Adrenal gland (tissue), 12 donors: ENCODE results near the gene VWA3B. TPM values are rescaled to one million over a fixed set of nuclear protein-coding genes. Genes with fewer than 3 reads are reported as not detected.

Source experiments
- DNase-seq, 7 donors: peaks; one replicate each; pipeline ENCODE4 v3.0.0-alpha.2; 2019 to 2020
- H3K27ac ChIP-seq, 5 donors: fragments of 200-600 bp; sonication (generic) in 4 of 5; 1 replicate in 3 of 5; 2 replicates in 2 of 5; pipeline versions ENCODE4 v1.5.1 to v1.8.0; 2016 to 2020; ENCODE audit warnings: mild to moderate bottlenecking in 1 of 5
- H3K27me3 ChIP-seq: fragments of 200-600 bp; 2 replicates; pipeline ENCODE4 v1.8.0; 2021
- H3K36me3 ChIP-seq, 2 donors: fragments of 200-600 bp; replicated peaks in 1 of 2; 1 replicate in 1 of 2; 2 replicates in 1 of 2; pipeline versions ENCODE4 v1.5.1 to v1.8.0; 2018 to 2022
- H3K4me1 ChIP-seq, 2 donors: fragments of 200-600 bp; replicated peaks in 1 of 2; 1 replicate in 1 of 2; 2 replicates in 1 of 2; pipeline versions ENCODE4 v1.5.1 to v1.8.0; 2018 to 2021
- H3K4me3 ChIP-seq, 4 donors: fragments of 200-600 bp; sonication (generic) in 3 of 4; one replicate each; pipeline ENCODE4 v1.5.1; 2016 to 2018
- H3K9me3 ChIP-seq, 3 donors: fragments of 200-600 bp; sonication (generic) in 1 of 3; replicated peaks in 1 of 3; 1 replicate in 2 of 3; 2 replicates in 1 of 3; pipeline versions ENCODE4 v1.5.1 to v1.8.0; 2016 to 2021
- POLR2A ChIP-seq, 2 donors: fragments of 450-650 bp; IDR thresholded peaks; one replicate each; pipeline ENCODE4 v1.6.1; 2017; ENCODE audit warnings: antibody characterized with exemption in 2 of 2, mild to moderate bottlenecking in 2 of 2, moderate library complexity in 1 of 2
- WGBS, 4 donors: extraction: QIAGEN DNeasy Blood & Tissue Kit in 2 of 4; methylation state at CpG; one replicate each; pipeline versions ENCODE4 v1.1.5 to v1.1.7; 2013 to 2017; 5-methylcytosine and 5-hydroxymethylcytosine counted together
- intact Hi-C, 2 donors: fragments of 100-400 bp; cut with DNase I; formaldehyde crosslinking; loops; one replicate each; pipeline versions ENCODE4 v1.14.1 to v1.15.0; 2022 to 2023
- polyA plus RNA-seq, 3 donors: library from polyadenylated mRNA; stranded (reverse); fragments of 200-250 nt in 2 of 3; fragments of 350-450 nt in 1 of 3; fragmentation: Illumina TruSeq in 1 of 3; extraction: RNeasy Lipid Tissue Mini Kit (QIAGEN cat#74804) in 1 of 3; gene quantifications; one replicate each; pipeline ENCODE4 v1.2.3, GENCODE V29; 2013 to 2014
- total RNA-seq, 9 donors: library from RNA; depleted of rRNA in 4 of 9; stranded (reverse); fragments of >200 nt in 4 of 9; fragments of 120-200 nt in 1 of 9; fragmentation: NEBNext Ultra II Directional in 1 of 9; extraction: Animal tissue kit (Norgen Biotek cat#: 25700) in 1 of 9; gene quantifications; one replicate each; pipeline versions ENCODE4 v1.1.0 to v1.2.4, GENCODE V29; 2013 to 2023
- TF ChIP-seq, protein P1 (sequence below), 6 experiments: fragments of 450-650 bp in 4 of 6; fragments of 200-600 bp in 2 of 6; sonication (generic) in 1 of 6; IDR thresholded peaks; 1 replicate in 5 of 6; 2 replicates in 1 of 6; pipeline versions ENCODE4 v1.5.1 to v1.8.0; 2016 to 2021; ENCODE audit warnings: antibody characterized with exemption in 6 of 6, mild to moderate bottlenecking in 2 of 6, moderate library complexity in 1 of 6
- donor health status: healthy with polysubstance abuse.
- donor health status: Bipolar disorder and iron deficiency.
- donor health status: DM: yes; HTN: yes; CAD: no.
- donor health status: DM: no; HTN: no; CAD: no.
- donor health status: DM: no; HTN: no; CAD: no.
- donor health status: DM: yes; HTN: yes; CAD: no.

Gene VWA3B
- total and polyA plus RNA-seq, 12 donors = 0.07 to 0.33 (median 0.17) TPM; not detected in 8

DNA sequence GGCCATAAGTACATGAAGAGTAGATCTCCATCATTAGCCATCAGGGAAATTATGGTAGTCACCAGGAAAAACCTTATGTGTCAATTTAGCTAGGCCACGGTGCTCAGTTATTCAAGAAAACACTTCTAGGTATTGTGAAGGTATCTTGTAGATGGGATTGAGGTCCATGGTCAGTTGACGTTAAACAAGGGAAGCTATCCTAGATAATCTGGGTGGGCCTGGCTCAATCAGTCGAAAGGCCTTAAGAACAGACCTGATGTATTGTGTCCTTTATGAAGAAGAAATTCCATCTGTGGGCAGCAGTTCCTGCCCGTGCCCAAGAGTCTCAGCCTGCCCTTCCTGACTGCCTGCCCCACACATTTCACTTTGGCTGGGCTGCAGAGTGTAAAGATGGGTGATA is 242.6 kb downstream of the VWA3B start:
- H3K4me3 ChIP-seq = no peak overlapping the region
- TF ChIP-seq POLR2A (IDR thresholded peaks at IDR 0.05) = no peak
- TF ChIP-seq, protein P1, sequence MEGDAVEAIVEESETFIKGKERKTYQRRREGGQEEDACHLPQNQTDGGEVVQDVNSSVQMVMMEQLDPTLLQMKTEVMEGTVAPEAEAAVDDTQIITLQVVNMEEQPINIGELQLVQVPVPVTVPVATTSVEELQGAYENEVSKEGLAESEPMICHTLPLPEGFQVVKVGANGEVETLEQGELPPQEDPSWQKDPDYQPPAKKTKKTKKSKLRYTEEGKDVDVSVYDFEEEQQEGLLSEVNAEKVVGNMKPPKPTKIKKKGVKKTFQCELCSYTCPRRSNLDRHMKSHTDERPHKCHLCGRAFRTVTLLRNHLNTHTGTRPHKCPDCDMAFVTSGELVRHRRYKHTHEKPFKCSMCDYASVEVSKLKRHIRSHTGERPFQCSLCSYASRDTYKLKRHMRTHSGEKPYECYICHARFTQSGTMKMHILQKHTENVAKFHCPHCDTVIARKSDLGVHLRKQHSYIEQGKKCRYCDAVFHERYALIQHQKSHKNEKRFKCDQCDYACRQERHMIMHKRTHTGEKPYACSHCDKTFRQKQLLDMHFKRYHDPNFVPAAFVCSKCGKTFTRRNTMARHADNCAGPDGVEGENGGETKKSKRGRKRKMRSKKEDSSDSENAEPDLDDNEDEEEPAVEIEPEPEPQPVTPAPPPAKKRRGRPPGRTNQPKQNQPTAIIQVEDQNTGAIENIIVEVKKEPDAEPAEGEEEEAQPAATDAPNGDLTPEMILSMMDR (IDR thresholded peaks at IDR 0.05) = no peak
- H3K27ac ChIP-seq = no peak overlapping the region
- no peak for DNase-seq
- no peaks in the 10 kb centered on the region for H3K27me3 ChIP-seq
- H3K4me1 ChIP-seq = no peaks in the 10 kb centered on the region
- 74 to 86% (median 79%) methylated on average over 4 of the region's 4 CpGs for WGBS, 4 donors
- no peaks in the 10 kb centered on the region for H3K36me3 ChIP-seq
- H3K9me3 ChIP-seq = peaks cover 0 to 1% (median 0%) of the 10 kb centered on the region in 3 donors
- intact Hi-C loops = no loop called here

DNA sequence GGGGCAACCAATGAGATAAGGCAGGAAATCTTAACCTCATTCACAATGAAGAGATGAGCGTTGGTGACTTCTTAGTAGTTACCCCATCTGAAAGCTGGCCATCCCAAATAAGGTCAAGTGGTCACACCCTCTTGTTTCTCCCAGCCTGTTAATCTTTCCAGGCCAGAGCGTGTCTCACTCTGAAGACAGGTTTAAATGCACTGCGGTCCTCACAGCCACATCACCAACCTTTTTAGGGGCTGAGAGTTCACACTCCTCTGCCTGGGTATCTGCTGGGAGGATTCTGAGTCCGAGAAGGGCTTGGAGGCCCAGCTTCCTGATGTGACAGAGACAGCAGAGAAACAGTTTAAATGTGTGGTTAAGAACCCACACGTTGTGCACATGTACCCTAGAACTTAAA is 246.0 kb downstream of the VWA3B start:
- 64 to 87% (median 86%) methylated on average over 5 of the region's 5 CpGs for WGBS, 4 donors
- no peaks in the 10 kb centered on the region for H3K27me3 ChIP-seq
- intact Hi-C loops = no loop called here

DNA sequence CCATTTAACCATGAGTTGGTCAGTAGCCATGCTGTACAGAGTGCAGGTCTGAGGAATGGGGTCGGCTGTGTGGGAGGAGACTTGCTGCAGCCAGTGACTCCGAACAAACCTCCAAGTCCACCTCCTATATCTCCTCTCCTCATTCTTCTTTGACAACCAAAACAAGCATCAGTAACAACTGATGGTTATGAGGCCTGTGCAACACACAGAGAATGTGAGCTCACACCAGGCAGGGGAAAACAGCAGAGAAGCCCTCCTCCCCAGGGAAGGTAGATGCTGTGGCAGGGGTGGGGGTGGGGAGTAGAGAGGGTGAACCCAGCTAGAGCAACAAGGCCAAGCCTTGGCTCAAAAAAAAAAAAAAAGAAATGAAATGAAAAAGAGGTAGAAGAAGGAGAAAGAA is 247.0 kb downstream of the VWA3B start:
- no peak for TF ChIP-seq POLR2A (IDR thresholded peaks at IDR 0.05)
- TF ChIP-seq, protein P1 (IDR thresholded peaks at IDR 0.05) = no peak
- H3K4me3 ChIP-seq = no peak overlapping the region
- no peaks in the 10 kb centered on the region for H3K36me3 ChIP-seq
- DNase-seq = no peak
- intact Hi-C loops = no loop called here
- H3K27me3 ChIP-seq = no peaks in the 10 kb centered on the region
- 21 to 60% (median 53%) methylated on average over 2 of the region's 2 CpGs for WGBS, 4 donors
- H3K27ac ChIP-seq = no peak overlapping the region
- H3K4me1 ChIP-seq = no peaks in the 10 kb centered on the region
- H3K9me3 ChIP-seq = no peaks in the 10 kb centered on the region

More for the DNA sequence above, 246.0 kb downstream of the VWA3B start:
- Histone ChIP-seq H3K4me1 (no peaks in the 10 kb centered on the region), H3K4me3 (no peak overlapping the region), H3K36me3 (no peaks in the 10 kb centered on the region), H3K27ac (no peak overlapping the region), H3K9me3 (no peaks in the 10 kb centered on the region)
- TF ChIP-seq POLR2A (IDR thresholded peaks at IDR 0.05) = no peak
- TF ChIP-seq, protein P1 (IDR thresholded peaks at IDR 0.05) = no peak
- no peak for DNase-seq

DNA sequence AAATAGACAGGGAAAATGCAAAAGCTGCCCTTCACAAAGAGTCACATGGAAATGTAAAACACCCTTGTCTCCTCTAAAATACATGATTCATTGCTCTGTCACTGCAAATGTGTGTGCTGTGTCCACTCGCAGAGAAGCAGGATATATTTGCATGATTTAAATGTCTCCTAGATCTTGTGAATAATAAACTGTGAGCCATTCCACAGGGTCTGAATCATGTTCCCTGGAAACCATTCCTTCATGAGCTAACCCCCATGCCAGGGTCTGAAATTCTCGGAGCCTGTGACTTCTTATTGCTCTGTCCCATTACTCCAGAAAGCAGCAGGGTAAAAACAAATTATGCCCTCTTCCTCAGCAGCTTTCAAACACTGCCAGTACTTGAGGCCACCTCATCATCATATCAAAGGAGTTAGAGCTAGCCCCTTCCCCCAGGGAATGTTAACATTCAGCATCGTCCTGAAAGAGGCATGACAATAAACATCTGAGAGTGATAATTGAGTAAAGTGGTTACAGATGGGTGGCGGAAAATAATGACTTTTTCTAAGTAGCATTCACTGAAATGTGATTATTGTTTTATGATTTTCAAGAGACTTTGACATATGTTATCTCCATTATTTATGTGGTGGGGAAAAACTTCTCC is 247.6 kb downstream of the VWA3B start:
- Histone ChIP-seq H3K36me3 (no peaks in the 10 kb centered on the region), H3K4me1 (no peaks in the 10 kb centered on the region), H3K9me3 (no peaks in the 10 kb centered on the region), H3K27ac (no peak overlapping the region), H3K4me3 (no peak overlapping the region), H3K27me3 (no peaks in the 10 kb centered on the region)
- no peak for TF ChIP-seq POLR2A (IDR thresholded peaks at IDR 0.05)
- TF ChIP-seq, protein P1 (IDR thresholded peaks at IDR 0.05) = no peak
- intact Hi-C loops = no loop called here
- WGBS, 4 donors = 25 to 36% (median 32%) methylated on average over 4 of the region's 4 CpGs
- no peak for DNase-seq
